H9 (cell line): ENCODE results near the gene CRYBG2. TPM values are rescaled to one million over a fixed set of nuclear protein-coding genes. Genes with fewer than 3 reads are reported as not detected.
A peak's percentile ranks its signal among the peaks of the same experiment; 100 is the strongest.

ENCODE experiments used
- DNase-seq: peaks from one replicate; pipeline ENCODE4 v3.0.0-alpha.2; 2017
- H2AFZ ChIP-seq: one replicate; pipeline ENCODE4 v1.6.1; 2013; ENCODE audit warnings: mild to moderate bottlenecking, low read length, control low read depth, moderate library complexity
- H2AK5ac ChIP-seq: 2 replicates; pipeline ENCODE4 v1.6.1; 2013; ENCODE audit warnings: low read length, control low read depth, mixed read lengths; ENCODE audit not compliant: insufficient read length
- H2BK120ac ChIP-seq: one replicate; pipeline ENCODE4 v1.6.1; 2013; ENCODE audit warnings: low read depth, mild to moderate bottlenecking, low read length, control low read depth, inconsistent platforms; ENCODE audit not compliant: poor library complexity, severe bottlenecking
- H2BK12ac ChIP-seq: 2 replicates; pipeline ENCODE4 v1.6.1; 2013; ENCODE audit warnings: low read length, control low read depth, mixed read lengths, low read depth; ENCODE audit not compliant: insufficient read length
- H2BK15ac ChIP-seq: 2 replicates; pipeline ENCODE4 v1.6.1; 2013; ENCODE audit warnings: low read depth, low read length, control low read depth
- H2BK20ac ChIP-seq: one replicate; pipeline ENCODE4 v1.6.1; 2013; ENCODE audit warnings: low read depth, mild to moderate bottlenecking, low read length, control low read depth, inconsistent platforms; ENCODE audit not compliant: poor library complexity, severe bottlenecking
- H2BK5ac ChIP-seq: 2 replicates; pipeline ENCODE4 v1.6.1; 2013; ENCODE audit warnings: low read length, control low read depth, mixed read lengths; ENCODE audit not compliant: insufficient read length
- H3K14ac ChIP-seq: 2 replicates; pipeline ENCODE4 v1.6.1; 2013; ENCODE audit warnings: low read length, control low read depth; ENCODE audit not compliant: insufficient read depth
- H3K18ac ChIP-seq: 2 replicates; pipeline ENCODE4 v1.6.1; 2013; ENCODE audit warnings: low read depth, mild to moderate bottlenecking, mixed read lengths, low read length, control low read depth; ENCODE audit not compliant: insufficient read length
- H3K23ac ChIP-seq: 2 replicates; pipeline ENCODE4 v1.6.1; 2013; ENCODE audit warnings: low read length, control low read depth, mixed read lengths, low read depth; ENCODE audit not compliant: insufficient read length
- H3K23me2 ChIP-seq: 2 replicates; pipeline ENCODE4 v1.6.1; 2013; ENCODE audit warnings: low read depth, mild to moderate bottlenecking, mixed read lengths, low read length, control low read depth; ENCODE audit not compliant: insufficient read length, poor library complexity, severe bottlenecking
- H3K27ac ChIP-seq: 2 replicates; pipeline ENCODE4 v1.5.1; 2013; ENCODE audit warnings: low read length, control low read depth, mixed read lengths, low read depth; ENCODE audit not compliant: insufficient read length
- H3K27me3 ChIP-seq: 2 replicates; pipeline ENCODE4 v1.6.1; 2013; ENCODE audit warnings: low read length, control low read depth, inconsistent platforms; ENCODE audit not compliant: insufficient read depth
- H3K4ac ChIP-seq: 2 replicates; pipeline ENCODE4 v1.6.1; 2013; ENCODE audit warnings: low read depth, mild to moderate bottlenecking, control low read depth, inconsistent platforms, low read length, moderate library complexity
- H3K4me1 ChIP-seq: 2 replicates; pipeline ENCODE4 v1.6.1; 2013; ENCODE audit warnings: low read length, control low read depth, inconsistent platforms; ENCODE audit not compliant: insufficient read depth
- H3K4me2 ChIP-seq: 2 replicates; pipeline ENCODE4 v1.6.1; 2013; ENCODE audit warnings: low read length, control low read depth, mixed read lengths; ENCODE audit not compliant: insufficient read length, insufficient read depth
- H3K56ac ChIP-seq: 2 replicates; pipeline ENCODE4 v1.6.1; 2013; ENCODE audit warnings: low read depth, mild to moderate bottlenecking, mixed read lengths, low read length, control low read depth; ENCODE audit not compliant: insufficient read length
- H3K79me1 ChIP-seq: 2 replicates; pipeline ENCODE4 v1.6.1; 2013; ENCODE audit warnings: low read depth, mild to moderate bottlenecking, moderate library complexity, low read length, control low read depth, inconsistent platforms; ENCODE audit not compliant: insufficient read depth, poor library complexity, severe bottlenecking
- H3K79me2 ChIP-seq: 2 replicates; pipeline ENCODE4 v1.6.1; 2013; ENCODE audit warnings: low read length, control low read depth, inconsistent platforms; ENCODE audit not compliant: insufficient read depth
- H3K9ac ChIP-seq: 2 replicates; pipeline ENCODE4 v1.6.1; 2013; ENCODE audit warnings: low read length, control low read depth, mixed read lengths; ENCODE audit not compliant: insufficient read length; ENCODE audit errors: extremely low read depth
- H3K9me3 ChIP-seq: one replicate; pipeline ENCODE4 v1.6.1; 2013; ENCODE audit warnings: low read depth, low read length, inconsistent platforms; ENCODE audit not compliant: control insufficient read depth
- H3T11ph ChIP-seq: one replicate; pipeline ENCODE4 v1.6.1; 2013; ENCODE audit warnings: mild to moderate bottlenecking, low read length, control low read depth, inconsistent platforms
- H4K20me1 ChIP-seq: one replicate; pipeline ENCODE4 v1.6.1; 2013; ENCODE audit not compliant: control insufficient read depth, insufficient read length, insufficient read depth
- H4K5ac ChIP-seq: 2 replicates; pipeline ENCODE4 v1.6.1; 2013; ENCODE audit warnings: low read depth, mild to moderate bottlenecking, mixed read lengths, low read length, control low read depth; ENCODE audit not compliant: insufficient read length
- H4K8ac ChIP-seq: replicated peaks from 2 replicates; pipeline ENCODE4 v1.6.1; 2013; ENCODE audit warnings: low read length, control low read depth, mixed read lengths, low read depth; ENCODE audit not compliant: insufficient read length
- H4K91ac ChIP-seq: 2 replicates; pipeline ENCODE4 v1.6.1; 2013; ENCODE audit warnings: low read depth, mild to moderate bottlenecking, moderate library complexity, mixed read lengths, low read length, control low read depth; ENCODE audit not compliant: insufficient read length
- H3K27ac Mint-ChIP-seq, 3 experiments: 2 replicates in 2 of 3; 3 replicates in 1 of 3; pipeline ENCODE4 v1.8.0; 2020 to 2021; ENCODE audit warnings: mixed read lengths in 3 of 3, mild to moderate bottlenecking in 1 of 3, moderate library complexity in 1 of 3
- H3K27me3 Mint-ChIP-seq: 2 replicates; pipeline ENCODE4 v1.8.0; 2021; ENCODE audit warnings: low read depth, mild to moderate bottlenecking, moderate library complexity, mixed read lengths
- H3K36me3 Mint-ChIP-seq, 3 experiments: 2 replicates in 2 of 3; 3 replicates in 1 of 3; pipeline ENCODE4 v1.8.0; 2020 to 2021; ENCODE audit warnings: low read depth in 3 of 3, mixed read lengths in 3 of 3; ENCODE audit not compliant: insufficient read depth in 1 of 3
- H3K4me1 Mint-ChIP-seq, 2 experiments: 2 replicates each; pipeline ENCODE4 v1.8.0; 2020; ENCODE audit warnings: mixed read lengths in 2 of 2
- H3K4me3 Mint-ChIP-seq, 2 experiments: 2 replicates in 1 of 2; 3 replicates in 1 of 2; pipeline ENCODE4 v1.8.0; 2020 to 2021; ENCODE audit warnings: mild to moderate bottlenecking in 2 of 2, mixed read lengths in 2 of 2, moderate library complexity in 1 of 2
- H3K9me3 Mint-ChIP-seq, 2 experiments: 2 replicates in 1 of 2; 3 replicates in 1 of 2; pipeline ENCODE4 v1.8.0; 2020; ENCODE audit warnings: mild to moderate bottlenecking in 2 of 2, mixed read lengths in 2 of 2, moderate library complexity in 1 of 2
- CTCF ChIP-seq: fragments of 200-600 bp; sonication (generic); conservative IDR thresholded peaks from 3 replicates; pipeline ENCODE4 v1.8.0; 2021; ENCODE audit warnings: antibody characterized with exemption, mild to moderate bottlenecking
- WGBS: extraction: QIAGEN DNeasy Blood & Tissue Kit; methylation state at CpG from one replicate; pipeline ENCODE4 v1.1.7; 2013; ENCODE audit warnings: missing lambda C conversion rate, low lambda C conversion rate, mixed read lengths; ENCODE audit not compliant: insufficient read length; ENCODE audit errors: extremely low coverage; 5-methylcytosine and 5-hydroxymethylcytosine counted together
- total RNA-seq: library from RNA; stranded (reverse); gene quantifications from 2 replicates; pipeline ENCODE4 v1.2.1, GENCODE V29; 2021

Gene CRYBG2
- total RNA-seq, 1 experiment from 2014 or later = 12.8 TPM

- Histone ChIP-seq H3K23me2 (no peaks in the 10 kb centered on the region), H2BK20ac (no peak overlapping the region), H3T11ph (no peak overlapping the region), H4K8ac (no peak overlapping the region), H3K4ac (no peak overlapping the region), H3K9me3 (no peaks in the 10 kb centered on the region), H3K18ac (no peak overlapping the region), H2AFZ (no peak overlapping the region), H3K79me2 (no peaks in the 10 kb centered on the region), H3K56ac (no peak overlapping the region), H3K27me3 (no peaks in the 10 kb centered on the region), H3K27ac (no peak overlapping the region), H4K5ac (no peak overlapping the region), H4K91ac (no peak overlapping the region), H2BK5ac (no peak overlapping the region), H2BK12ac (no peak overlapping the region), H3K4me1 (no peaks in the 10 kb centered on the region), H4K20me1 (no peaks in the 10 kb centered on the region), H3K4me2 (no peak overlapping the region), H2AK5ac (no peak overlapping the region), H2BK120ac (no peak overlapping the region), H2BK15ac (no peak overlapping the region), H3K79me1 (no peaks in the 10 kb centered on the region), H3K14ac (no peak overlapping the region), H3K9ac (no peak overlapping the region), H3K23ac (no peak overlapping the region)
- Mint-ChIP-seq H3K4me3 (no peak overlapping the region), H3K27me3 (no peaks in the 10 kb centered on the region; the same call in 1 of the 2 replicates), H3K27ac (peak overlapping the region; percentile 44 to 78 (median 68); a peak in 3 of 7 replicates), H3K36me3 (peaks cover 10 to 23% (median 16%) of the 10 kb centered on the region in 3 experiments; a peak in 6 of 7 replicates), H3K4me1 (peaks cover 34 to 50% of the 10 kb centered on the region in 2 experiments), H3K9me3 (no peaks in the 10 kb centered on the region)
- TF ChIP-seq CTCF = no peak
- DNase-seq = no peak
- no CpG with 5 or more reads among the region's 9 CpGs for WGBS
Observed at GRCh38 chr1:26318338-26319064, 35.4 kb downstream of the CRYBG2 start.
